HG02588 (cell line): ENCODE data around the gene CST4.
A peak's percentile ranks its signal among the peaks of the same experiment; 100 is the strongest.
"Not testable (repeated sequence)": the region's sequence is repeated elsewhere in the genome, so short reads cannot be mapped to it uniquely, and the experiment has no call there.

Source experiments
- ATAC-seq: cut with Tn5 transposase; IDR thresholded peaks from one replicate; pipeline ENCODE4 v1.9.1; 2021; ENCODE audit warnings: mild to moderate bottlenecking, moderate library complexity; ENCODE audit not compliant: unreplicated experiment

Gene CST4

GRCh38 chr20:23645575-23645974 lies 43.3 kb downstream of the CST4 start:
- ATAC-seq, result peak; percentile 50

- ATAC-seq, result no peak
Observed at GRCh38 chr20:23644164-23644563, 44.7 kb downstream of the CST4 start.

- ATAC-seq, result no peak
Observed at GRCh38 chr20:23643659-23644058, 45.2 kb downstream of the CST4 start.

GRCh38 chr20:23641936-23642751 lies 46.7 kb downstream of the CST4 start:
- ATAC-seq, result no peak

GRCh38 chr20:23640671-23641667 lies 47.9 kb downstream of the CST4 start:
- ATAC-seq, result no peak

GRCh38 chr20:23640018-23640601 lies 48.7 kb downstream of the CST4 start:
- ATAC-seq, result no peak

- ATAC-seq, result no peak
Observed at GRCh38 chr20:23639490-23639958, 49.3 kb downstream of the CST4 start.

GRCh38 chr20:23638309-23638708 lies 50.5 kb downstream of the CST4 start:
- ATAC-seq, result no peak

GRCh38 chr20:23637282-23638221 lies 51.3 kb downstream of the CST4 start, which contains the start of gene CST3:
Gene CST3 (minus strand): TSS chr20:23637955. CDS start chr20:23637862, 93 bp downstream.
- ATAC-seq, result peak; percentile 50

- no peak for ATAC-seq
Observed at GRCh38 chr20:23636908-23637281, 51.9 kb downstream of the CST4 start.

- ATAC-seq, result no peak
Observed at GRCh38 chr20:23636182-23636907, 52.5 kb downstream of the CST4 start.

- not testable (repeated sequence) for ATAC-seq
Observed at GRCh38 chr20:23635768-23636090, 53.1 kb downstream of the CST4 start.
